Hepatocyte (in vitro differentiated cells): Measurements from ENCODE around the gene CEP131.
"Not testable (repeated sequence)": the region's sequence is repeated elsewhere in the genome, so short reads cannot be mapped to it uniquely, and the experiment has no call there.

Experiments used
- CTCF ChIP-seq: fragments of 200-600 bp; sonication (generic); IDR thresholded peaks from 2 replicates; pipeline ENCODE4 v1.5.1; 2016; ENCODE audit warnings: antibody characterized with exemption, mild to moderate bottlenecking; ENCODE audit not compliant: poor library complexity
- EZH2 ChIP-seq: fragments of 200-600 bp; sonication (generic); IDR thresholded peaks from 2 replicates; pipeline ENCODE4 v1.6.1; 2016; ENCODE audit warnings: antibody characterized with exemption, mild to moderate bottlenecking, borderline replicate concordance

- TF ChIP-seq CTCF, EZH2: not testable (repeated sequence)
Observed at GRCh38 chr17:81146208-81146607, 76.6 kb downstream of the CEP131 start.
